Lung (tissue), 13 donors: Measurements from ENCODE around the gene CDC25A. TPM values are rescaled to one million over a fixed set of nuclear protein-coding genes. Genes with fewer than 3 reads are reported as not detected.

Source experiments
- ATAC-seq: fragments of 200-7000 bp; cut with Tn5 transposase; one replicate; pipeline ENCODE4 v1.9.1; 2020; ENCODE audit warnings: moderate number of reproducible peaks; ENCODE audit not compliant: insufficient read depth, low FRiP score
- DNase-seq, 3 donors: peaks; one replicate each; pipeline ENCODE4 v3.0.0-alpha.2; 2013 to 2017
- H3K27ac ChIP-seq, 2 donors: one replicate each; pipeline ENCODE4 v1.5.1; 2013; ENCODE audit warnings: mild to moderate bottlenecking in 2 of 2, moderate library complexity in 2 of 2, control low read depth in 1 of 2, inconsistent platforms in 1 of 2, low read depth in 1 of 2, low read length in 1 of 2
- H3K27me3 ChIP-seq, 3 donors: one replicate each; pipeline ENCODE4 v1.5.1; 2013; ENCODE audit warnings: low read length in 2 of 3; ENCODE audit not compliant: control insufficient read depth in 3 of 3, insufficient read depth in 3 of 3
- H3K36me3 ChIP-seq, 4 donors: one replicate each; pipeline ENCODE4 v1.5.1; 2013; ENCODE audit warnings: low read length in 4 of 4, mild to moderate bottlenecking in 1 of 4, moderate library complexity in 1 of 4; ENCODE audit not compliant: control insufficient read depth in 4 of 4, insufficient read depth in 4 of 4
- H3K4me1 ChIP-seq, 5 donors: one replicate each; pipeline ENCODE4 v1.5.1; 2013; ENCODE audit warnings: low read length in 5 of 5, mild to moderate bottlenecking in 2 of 5, moderate library complexity in 1 of 5; ENCODE audit not compliant: control insufficient read depth in 5 of 5, insufficient read depth in 5 of 5
- H3K4me3 ChIP-seq: one replicate; pipeline ENCODE4 v1.5.1; 2013; ENCODE audit warnings: mild to moderate bottlenecking, control low read depth, moderate library complexity
- H3K9ac ChIP-seq, 2 donors: one replicate each; pipeline ENCODE4 v1.5.1; 2013; ENCODE audit warnings: low read length in 2 of 2, control low read depth in 1 of 2; ENCODE audit not compliant: insufficient read depth in 1 of 2
- H3K9me3 ChIP-seq, 4 donors: one replicate each; pipeline ENCODE4 v1.5.1; 2013; ENCODE audit warnings: low read length in 3 of 4, mild to moderate bottlenecking in 1 of 4, moderate library complexity in 1 of 4; ENCODE audit not compliant: control insufficient read depth in 4 of 4, insufficient read depth in 3 of 4
- WGBS, 2 donors: extraction: QIAGEN DNeasy Blood & Tissue Kit; methylation state at CpG; one replicate each; pipeline ENCODE4 v1.1.7; 2013; 5-methylcytosine and 5-hydroxymethylcytosine counted together
- polyA plus RNA-seq, 2 donors: library from polyadenylated mRNA; stranded (reverse); fragments of 200-250 nt; gene quantifications; one replicate each; pipeline ENCODE4 v1.2.1, GENCODE V29; 2013
- small RNA-seq: library from RNA; depleted of rRNA; stranded (forward); fragments of <200 nt; gene quantifications from one replicate; pipeline ENCODE3, GENCODE V24; 2014; ENCODE audit warnings: low replicate concordance
- total RNA-seq, 2 donors: library from RNA; depleted of rRNA in 1 of 2; stranded (reverse); fragments of >200 nt in 1 of 2; gene quantifications; one replicate each; pipeline ENCODE4 v1.2.1, GENCODE V29; 2014 to 2021
- TF ChIP-seq, protein P1 (sequence below): IDR thresholded peaks from 2 replicates; pipeline ENCODE4 v1.5.1; 2012; ENCODE audit warnings: mild to moderate bottlenecking; ENCODE audit errors: control extremely low read depth, extremely low read depth
- donor health status: control.
- donor health status: control.
- donor health status: Bipolar disorder and iron deficiency.
- donor health status: healthy.
- donor health status: DM: yes; HTN: yes; CAD: no.

CDC25A gene
- total and polyA plus RNA-seq, 4 donors, result 0.57 to 1.5 (median 1.1) TPM

DNA sequence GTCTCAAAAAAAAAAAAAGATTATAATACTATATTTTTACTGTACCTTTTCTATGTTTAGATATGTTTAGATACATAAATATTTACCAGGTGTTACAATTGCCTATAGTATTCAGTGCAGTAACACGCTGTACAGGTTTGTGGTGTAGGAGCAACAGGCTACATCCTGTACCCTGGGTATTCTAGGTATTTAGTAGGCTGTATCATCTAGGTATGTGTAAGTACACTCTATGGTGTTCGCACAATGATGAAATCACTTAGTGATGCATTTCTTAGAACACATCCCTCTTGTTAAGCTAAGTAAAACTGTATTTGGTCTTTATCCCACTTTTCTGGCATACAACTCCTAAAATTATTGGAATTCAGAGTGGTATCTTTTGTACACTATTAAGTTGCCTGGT is 77.8 kb downstream of the CDC25A start:
- 98 to 100% methylated on average over 2 of the region's 2 CpGs for WGBS, 2 donors
- TF ChIP-seq, protein P1, sequence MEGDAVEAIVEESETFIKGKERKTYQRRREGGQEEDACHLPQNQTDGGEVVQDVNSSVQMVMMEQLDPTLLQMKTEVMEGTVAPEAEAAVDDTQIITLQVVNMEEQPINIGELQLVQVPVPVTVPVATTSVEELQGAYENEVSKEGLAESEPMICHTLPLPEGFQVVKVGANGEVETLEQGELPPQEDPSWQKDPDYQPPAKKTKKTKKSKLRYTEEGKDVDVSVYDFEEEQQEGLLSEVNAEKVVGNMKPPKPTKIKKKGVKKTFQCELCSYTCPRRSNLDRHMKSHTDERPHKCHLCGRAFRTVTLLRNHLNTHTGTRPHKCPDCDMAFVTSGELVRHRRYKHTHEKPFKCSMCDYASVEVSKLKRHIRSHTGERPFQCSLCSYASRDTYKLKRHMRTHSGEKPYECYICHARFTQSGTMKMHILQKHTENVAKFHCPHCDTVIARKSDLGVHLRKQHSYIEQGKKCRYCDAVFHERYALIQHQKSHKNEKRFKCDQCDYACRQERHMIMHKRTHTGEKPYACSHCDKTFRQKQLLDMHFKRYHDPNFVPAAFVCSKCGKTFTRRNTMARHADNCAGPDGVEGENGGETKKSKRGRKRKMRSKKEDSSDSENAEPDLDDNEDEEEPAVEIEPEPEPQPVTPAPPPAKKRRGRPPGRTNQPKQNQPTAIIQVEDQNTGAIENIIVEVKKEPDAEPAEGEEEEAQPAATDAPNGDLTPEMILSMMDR, result no peak
- Histone ChIP-seq H3K4me3 (no peak overlapping the region), H3K4me1 (peaks cover 0 to 2% (median 0%) of the 10 kb centered on the region in 5 donors), H3K36me3 (no peaks in the 10 kb centered on the region), H3K9ac (no peak overlapping the region), H3K9me3 (peaks cover 0 to 3% (median 0%) of the 10 kb centered on the region in 4 donors), H3K27ac (no peak overlapping the region), H3K27me3 (no peaks in the 10 kb centered on the region)
- no peak for DNase-seq
- no peak for ATAC-seq

DNA sequence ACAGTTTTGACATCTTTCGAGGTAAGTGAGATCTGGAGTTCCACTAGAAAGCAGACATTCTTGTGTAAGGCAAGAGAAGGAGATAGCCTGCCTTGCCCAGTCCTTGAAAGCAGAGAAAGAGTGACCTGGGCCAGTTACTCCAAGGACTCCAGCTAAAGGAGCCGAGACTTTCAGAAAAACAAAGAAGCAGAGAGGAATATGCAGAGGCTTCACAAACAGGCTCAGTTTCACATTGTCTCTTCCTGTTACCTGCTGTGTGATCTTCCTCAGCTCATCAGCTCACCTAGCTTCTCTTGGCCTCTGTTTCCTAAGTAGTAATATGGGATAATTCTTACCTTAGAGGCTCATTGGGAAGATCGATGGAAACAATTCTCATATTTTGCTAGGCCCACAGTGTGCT is 81.0 kb downstream of the CDC25A start:
- Histone ChIP-seq H3K27me3 (no peaks in the 10 kb centered on the region), H3K9me3 (peaks cover 0 to 3% (median 0%) of the 10 kb centered on the region in 4 donors), H3K4me1 (no peaks in the 10 kb centered on the region), H3K4me3 (no peak overlapping the region), H3K36me3 (no peaks in the 10 kb centered on the region), H3K27ac (no peak overlapping the region), H3K9ac (no peak overlapping the region)
- DNase-seq (no peak), ATAC-seq (no peak)
- 84 to 93% methylated on average over 3 of the region's 3 CpGs for WGBS, 2 donors
- TF ChIP-seq, protein P1, result no peak

Small RNA genes lying within 50 kb of the gene (small RNA-seq; reads per million reads assigned to genes)
- gene MIR4443, result 1.2 reads per million, percentile 84 among the genes with 10 or more reads in this experiment
- not detected for gene NDUFB1P1
- gene RNU7-128P, result not detected
- gene SNRPFP4, result not detected

Other genes with a start within 250 kb of the CDC25A start
- gene MAP4, start 172.0 kb downstream of the CDC25A start, total RNA-seq, result 100 to 1,000 TPM; 102 to 203 TPM
- gene MAP4, start 172.0 kb downstream of the CDC25A start, polyA plus RNA-seq, result 10 to 100 TPM; 62.6 to 67.4 TPM
- 1 to 10 TPM; 1.3 to 1.9 TPM for gene CAMP, start 35.1 kb upstream of the CDC25A start, total RNA-seq
- gene CAMP, start 35.1 kb upstream of the CDC25A start, polyA plus RNA-seq, result 1 to 10 TPM; 1.5 to 5.5 TPM
- gene ZNF589, start 52.7 kb upstream of the CDC25A start, total RNA-seq, result 10 to 100 TPM; 13.1 to 14.7 TPM
- 1 to 10 TPM; 3.4 to 6.8 TPM for gene ZNF589, start 52.7 kb upstream of the CDC25A start, polyA plus RNA-seq
- gene NME6, start 113.0 kb upstream of the CDC25A start, total RNA-seq, result 10 to 100 TPM; 27.1 to 35.4 TPM
- 10 to 100 TPM; 18.2 to 19.3 TPM for gene NME6, start 113.0 kb upstream of the CDC25A start, polyA plus RNA-seq
- gene SPINK8, start 145.2 kb upstream of the CDC25A start, total RNA-seq, result not detected
- not detected for gene SPINK8, start 145.2 kb upstream of the CDC25A start, polyA plus RNA-seq
- not detected for gene FBXW12, start 183.8 kb upstream of the CDC25A start, total RNA-seq
- gene FBXW12, start 183.8 kb upstream of the CDC25A start, polyA plus RNA-seq, result not detected
- 100 to 1,000 TPM in 1 of 2 donors, 10 to 100 TPM in 1; 89.8 to 123 TPM for gene PLXNB1, start 241.7 kb upstream of the CDC25A start, total RNA-seq
- 10 to 100 TPM; 36.0 to 82.4 TPM for gene PLXNB1, start 241.7 kb upstream of the CDC25A start, polyA plus RNA-seq